Memory B cell (primary cell): ENCODE data around the gene MOV10L1.
A peak's percentile ranks its signal among the peaks of the same experiment; 100 is the strongest.

Source experiments
- ATAC-seq: fragments of 150-1000 bp; cut with Tn5 transposase; 2 replicates; pipeline ENCODE4 v1.10.0; 2021; ENCODE audit warnings: low read depth, mild to moderate bottlenecking, moderate library complexity
- DNase-seq, 2 donors: peaks; one replicate each; pipeline ENCODE4 v3.0.0; 2022; ENCODE audit warnings: low spot score in 2 of 2
- H3K27ac Mint-ChIP-seq: one replicate; pipeline ENCODE4 v1.8.0; 2022; ENCODE audit warnings: mild to moderate bottlenecking, moderate library complexity, mixed read lengths
- H3K27me3 Mint-ChIP-seq: one replicate; pipeline ENCODE4 v1.8.0; 2022; ENCODE audit warnings: mixed read lengths
- H3K36me3 Mint-ChIP-seq: one replicate; pipeline ENCODE4 v1.8.0; 2022; ENCODE audit warnings: mild to moderate bottlenecking, mixed read lengths
- H3K4me1 Mint-ChIP-seq: one replicate; pipeline ENCODE4 v1.8.0; 2022; ENCODE audit warnings: mixed read lengths
- H3K4me3 Mint-ChIP-seq: one replicate; pipeline ENCODE4 v1.8.0; 2022; ENCODE audit warnings: mild to moderate bottlenecking, moderate library complexity, mixed read lengths
- H3K9me3 Mint-ChIP-seq: one replicate; pipeline ENCODE4 v1.8.0; 2022; ENCODE audit warnings: mixed read lengths

The MOV10L1 gene

GRCh38 chr22:50177537-50178470, 88.0 kb downstream of the MOV10L1 start:
- Mint-ChIP-seq H3K36me3 (no peaks in the 10 kb centered on the region), H3K9me3 (no peaks in the 10 kb centered on the region), H3K4me1 (peaks cover 15% of the 10 kb centered on the region), H3K27me3 (peaks cover 10% of the 10 kb centered on the region), H3K4me3 (no peak overlapping the region), H3K27ac (no peak overlapping the region)
- ATAC-seq (no peak), DNase-seq (no peak)

DNA sequence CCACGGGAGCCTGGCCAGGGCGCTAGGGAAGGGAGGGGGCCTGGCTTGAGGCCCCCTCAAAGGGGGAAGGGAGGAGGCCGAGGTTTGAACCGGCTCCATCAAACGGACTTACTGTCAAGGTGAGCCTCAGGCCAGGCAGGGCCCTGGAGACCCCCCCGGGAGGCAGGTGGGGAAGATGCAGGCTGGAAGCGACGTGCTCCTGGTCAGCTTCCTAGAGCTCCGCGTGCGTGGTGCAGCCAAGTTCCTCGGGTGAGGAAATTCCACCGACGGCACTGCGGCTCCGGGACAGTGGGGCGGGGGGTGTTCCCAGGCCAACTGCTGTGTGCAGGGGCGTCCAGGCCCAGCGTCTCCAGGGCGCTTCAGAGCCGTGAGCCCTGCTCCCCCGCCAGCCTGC, 88.7 kb downstream of the MOV10L1 start:
- no peak overlapping the region for H3K4me3 Mint-ChIP-seq
- ATAC-seq (no peak), DNase-seq (no peak)
- no peak overlapping the region for H3K27ac Mint-ChIP-seq
- H3K36me3 Mint-ChIP-seq, result no peaks in the 10 kb centered on the region
- peaks cover 15% of the 10 kb centered on the region for H3K4me1 Mint-ChIP-seq
- no peaks in the 10 kb centered on the region for H3K9me3 Mint-ChIP-seq
- H3K27me3 Mint-ChIP-seq, result peaks cover 10% of the 10 kb centered on the region

DNA sequence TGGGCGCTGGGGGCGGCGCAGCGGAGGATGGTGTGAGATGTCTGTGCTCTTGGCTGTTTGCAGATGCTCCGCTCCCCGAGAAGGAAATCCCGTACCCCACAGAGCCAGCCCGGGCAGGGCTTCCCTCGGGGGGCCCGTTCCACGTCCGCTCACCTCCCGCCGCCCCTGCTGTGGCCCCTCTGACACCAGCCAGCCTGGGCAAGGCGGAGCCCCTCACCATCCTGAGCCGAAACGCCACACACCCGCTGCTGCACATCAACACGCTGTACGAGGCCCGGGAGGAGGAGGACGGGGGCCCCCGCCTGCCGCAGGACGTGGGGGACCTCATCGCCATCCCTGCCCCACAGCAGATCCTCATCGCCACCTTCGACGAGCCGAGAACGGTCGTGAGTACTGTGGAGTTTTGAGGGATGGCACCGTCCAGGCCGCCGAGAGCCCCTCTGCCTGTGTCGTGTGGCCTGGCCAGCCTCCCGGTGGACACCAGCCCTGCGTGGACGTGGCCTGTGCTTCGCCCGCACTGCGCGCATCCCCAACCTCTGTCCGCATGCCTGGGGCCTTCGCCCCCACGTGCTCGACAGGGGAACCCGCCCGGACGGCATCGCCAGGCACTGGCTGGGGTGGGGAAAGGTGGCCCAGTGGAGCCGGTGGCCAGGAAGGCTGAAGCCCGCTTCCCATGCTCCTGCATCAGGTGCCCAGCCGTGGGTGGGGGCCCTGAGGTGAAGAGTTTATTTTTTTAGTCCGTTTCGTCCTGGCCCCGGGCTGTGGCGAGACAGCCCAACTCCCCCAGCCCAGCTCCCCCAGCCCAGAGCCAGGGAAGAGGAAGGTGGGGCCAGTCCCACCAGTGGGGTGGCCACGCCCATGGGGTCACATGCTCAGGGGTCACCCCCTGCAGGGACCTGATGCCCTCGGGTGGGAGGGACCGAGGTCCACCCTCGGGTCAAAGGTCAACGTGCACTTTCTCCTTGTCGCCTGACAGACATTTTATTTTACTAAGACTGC, 89.4 kb downstream of the MOV10L1 start:
- H3K4me3 Mint-ChIP-seq, result no peak overlapping the region

DNA sequence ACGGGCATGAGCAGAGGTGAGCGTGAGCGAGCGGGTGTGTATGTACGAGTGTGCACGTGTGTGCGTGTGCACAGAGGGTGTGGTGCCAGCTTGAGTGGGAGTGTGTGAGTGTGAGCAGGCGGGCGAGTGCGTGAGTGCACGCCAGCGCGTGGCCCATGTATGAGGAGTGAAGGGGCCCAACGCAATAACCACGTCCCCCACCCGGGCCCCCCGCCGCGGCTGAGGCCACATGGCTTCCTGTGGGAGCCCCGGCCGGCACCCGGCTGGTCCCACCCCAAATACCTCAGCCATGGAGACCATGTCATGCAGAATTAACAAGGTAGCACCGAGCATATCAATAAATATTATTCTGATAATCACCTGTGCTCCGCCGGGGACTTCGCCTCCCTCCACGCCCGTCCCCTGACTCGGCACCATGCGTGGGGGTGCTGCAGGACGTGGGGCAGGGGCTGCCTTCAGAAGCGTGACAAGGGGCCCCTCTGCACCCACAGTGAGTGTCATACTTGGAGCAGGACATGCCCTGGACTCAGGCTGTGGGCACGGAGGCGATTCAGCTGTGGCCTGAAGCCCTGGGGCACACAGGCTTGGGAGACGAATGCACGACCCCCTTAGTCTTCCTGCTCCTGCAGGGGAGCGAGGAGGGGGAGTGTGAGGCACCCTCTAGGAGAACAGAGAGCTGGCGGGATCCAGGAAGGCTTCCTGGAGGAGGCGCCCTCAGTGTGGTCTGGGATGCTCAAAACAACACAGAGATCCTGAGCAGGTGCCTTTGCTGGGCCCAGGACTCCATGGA, 90.3 kb downstream of the MOV10L1 start:
- Mint-ChIP-seq H3K4me3 (peak overlapping the region; percentile 42), H3K36me3 (no peaks in the 10 kb centered on the region), H3K4me1 (peaks cover 19% of the 10 kb centered on the region), H3K27me3 (peaks cover 14% of the 10 kb centered on the region), H3K9me3 (no peaks in the 10 kb centered on the region), H3K27ac (no peak overlapping the region)
- peak in 1 of 2 donors; percentile 9 for DNase-seq
- ATAC-seq, result no peak

More for the DNA sequence above, 89.4 kb downstream of the MOV10L1 start:
- ATAC-seq (no peak), DNase-seq (peak in 1 of 2 donors; percentile 12)
- no peaks in the 10 kb centered on the region for H3K36me3 Mint-ChIP-seq
- H3K9me3 Mint-ChIP-seq, result no peaks in the 10 kb centered on the region
- peaks cover 12% of the 10 kb centered on the region for H3K27me3 Mint-ChIP-seq
- no peak overlapping the region for H3K27ac Mint-ChIP-seq
- peaks cover 17% of the 10 kb centered on the region for H3K4me1 Mint-ChIP-seq

GRCh38 chr22:50180727-50181521, 91.1 kb downstream of the MOV10L1 start:
- Mint-ChIP-seq H3K27me3 (peaks cover 16% of the 10 kb centered on the region), H3K4me1 (peaks cover 19% of the 10 kb centered on the region), H3K27ac (no peak overlapping the region), H3K36me3 (no peaks in the 10 kb centered on the region), H3K9me3 (no peaks in the 10 kb centered on the region), H3K4me3 (no peak overlapping the region)
- ATAC-seq (no peak), DNase-seq (no peak)

GRCh38 chr22:50182176-50183081, 92.6 kb downstream of the MOV10L1 start:
- Mint-ChIP-seq H3K4me3 (no peak overlapping the region), H3K4me1 (peaks cover 19% of the 10 kb centered on the region), H3K36me3 (no peaks in the 10 kb centered on the region), H3K9me3 (no peaks in the 10 kb centered on the region), H3K27me3 (peaks cover 15% of the 10 kb centered on the region), H3K27ac (no peak overlapping the region)
- DNase-seq (no peak), ATAC-seq (no peak)

DNA sequence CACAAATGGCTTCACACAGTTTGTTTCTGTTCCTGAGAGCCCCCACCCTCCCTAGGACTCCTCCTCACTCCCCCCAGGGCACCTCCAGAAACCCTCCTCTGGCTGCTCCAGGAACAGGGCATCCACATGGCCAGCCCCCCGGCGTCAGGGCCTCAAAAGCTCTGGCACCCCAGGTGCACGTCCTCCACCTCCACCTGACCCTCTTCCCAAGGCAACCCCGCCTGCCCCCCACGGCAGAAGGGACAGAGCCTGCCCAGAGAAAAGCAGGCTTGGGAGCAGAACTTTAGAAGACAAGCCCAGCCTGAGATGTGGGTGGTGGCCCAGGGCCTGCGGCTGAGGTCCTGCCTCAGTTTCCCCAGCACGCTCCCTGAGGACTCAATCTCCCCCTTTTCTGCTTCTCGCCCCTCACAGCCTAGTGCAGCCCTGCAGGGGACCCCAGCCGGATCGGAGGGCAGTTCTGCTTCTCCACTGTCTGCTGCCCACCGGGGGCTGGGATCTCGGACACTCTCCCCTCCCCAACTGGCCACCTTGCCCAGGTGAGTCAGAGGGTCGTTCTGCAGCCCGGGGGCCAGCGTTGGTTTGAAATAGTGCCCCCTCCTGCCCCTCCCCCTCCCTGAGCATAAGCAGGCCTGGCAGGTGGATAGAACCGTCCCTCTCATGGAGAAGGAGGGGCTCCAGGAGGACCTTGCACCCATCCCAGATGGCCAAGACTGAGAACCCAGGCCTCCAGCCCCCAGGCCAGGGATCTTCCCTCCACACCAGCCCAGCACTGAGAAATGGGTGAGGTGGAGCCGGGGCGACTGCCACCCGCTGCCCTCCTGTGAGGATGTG, 93.5 kb downstream of the MOV10L1 start:
- no peaks in the 10 kb centered on the region for H3K9me3 Mint-ChIP-seq
- no peak for ATAC-seq
- no peaks in the 10 kb centered on the region for H3K36me3 Mint-ChIP-seq
- peak overlapping the region; percentile 55 for H3K4me3 Mint-ChIP-seq
- no peak overlapping the region for H3K27ac Mint-ChIP-seq
- peaks cover 22% of the 10 kb centered on the region for H3K4me1 Mint-ChIP-seq
- no peak for DNase-seq
- H3K27me3 Mint-ChIP-seq, result peaks cover 14% of the 10 kb centered on the region

- peaks cover 14% of the 10 kb centered on the region for H3K27me3 Mint-ChIP-seq
- DNase-seq, result no peak
- ATAC-seq, result no peak
- H3K36me3 Mint-ChIP-seq, result no peaks in the 10 kb centered on the region
- peak overlapping the region; percentile 86 for H3K27ac Mint-ChIP-seq
- peak overlapping the region; percentile 87 for H3K4me3 Mint-ChIP-seq
- H3K9me3 Mint-ChIP-seq, result no peaks in the 10 kb centered on the region
- peaks cover 25% of the 10 kb centered on the region for H3K4me1 Mint-ChIP-seq
These were observed 94.4 kb downstream of the MOV10L1 start for GRCh38 chr22:50184004-50184901.

GRCh38 chr22:50184902-50185374, 95.1 kb downstream of the MOV10L1 start:
- Mint-ChIP-seq H3K27me3 (peaks cover 9% of the 10 kb centered on the region), H3K4me1 (peaks cover 25% of the 10 kb centered on the region), H3K9me3 (no peaks in the 10 kb centered on the region), H3K36me3 (no peaks in the 10 kb centered on the region), H3K4me3 (peak overlapping the region; percentile 87), H3K27ac (peak overlapping the region; percentile 86)
- no peak for DNase-seq
- no peak for ATAC-seq

DNA sequence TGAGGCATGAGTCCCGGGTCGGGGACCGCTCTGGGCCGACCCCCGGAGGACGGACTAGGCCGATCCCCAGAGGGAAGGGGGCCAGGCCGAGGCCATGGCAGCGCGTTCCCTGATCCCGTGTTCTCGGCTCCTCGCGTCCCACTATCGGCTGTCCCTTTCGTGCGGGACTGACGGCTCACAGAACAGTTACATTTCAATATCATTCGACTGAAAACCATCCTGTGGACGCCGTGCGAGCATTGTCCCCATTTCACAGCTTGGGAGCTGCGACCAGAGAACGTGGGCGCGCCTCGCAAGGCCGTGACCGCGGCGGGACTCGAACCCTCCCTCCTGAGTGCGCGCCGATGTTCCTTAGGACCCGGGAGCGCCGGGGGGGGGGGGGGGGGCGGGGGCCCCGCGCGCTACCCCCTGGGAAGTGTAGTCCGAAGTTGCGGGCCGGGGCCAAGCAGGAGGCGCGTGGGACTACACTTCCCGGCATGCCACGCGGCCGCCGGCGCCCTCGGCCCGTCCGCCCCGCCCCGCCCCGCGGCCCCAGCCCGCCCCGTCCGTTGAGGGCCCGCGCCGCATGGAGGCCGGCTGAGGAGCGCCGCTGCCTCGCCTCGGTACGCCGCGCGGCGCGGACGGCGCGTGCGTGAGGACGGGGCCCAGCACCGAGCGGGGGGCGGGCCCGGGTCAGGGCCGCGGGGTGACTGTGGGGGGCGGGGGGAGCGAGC, 95.7 kb downstream of the MOV10L1 start, which contains the start of gene TRABD:
Gene TRABD (plus strand): TSS at position 539 of the 713 bp plus-strand sequence. CDS start 7,148 bp downstream, outside the sequence.
- Mint-ChIP-seq H3K27me3 (peaks cover 6% of the 10 kb centered on the region), H3K9me3 (no peaks in the 10 kb centered on the region), H3K27ac (peak within 1 kb of the TSS; percentile 86), H3K4me1 (peaks cover 22% of the 10 kb centered on the region), H3K4me3 (peak within 1 kb of the TSS; percentile 92), H3K36me3 (no peaks in the 10 kb centered on the region)
- DNase-seq (peak; percentile 78 to 81), ATAC-seq (peak; percentile 61)
